Omental fat pad (tissue), 4 donors: ENCODE measurements around the gene IFITM5. TPM values are rescaled to one million over a fixed set of nuclear protein-coding genes. Genes with fewer than 3 reads are reported as not detected.

ENCODE experiments used
- ATAC-seq: fragments of 150-250 bp; one replicate; pipeline ENCODE4 v1.9.1; 2016; ENCODE audit warnings: mild to moderate bottlenecking, moderate library complexity; ENCODE audit not compliant: low FRiP score
- DNase-seq: peaks from one replicate; pipeline ENCODE4 v3.0.0-alpha.2; 2019; ENCODE audit warnings: low spot score
- total RNA-seq, 4 donors: library from RNA; depleted of rRNA; stranded (reverse); fragments of >200 nt; gene quantifications; one replicate each; pipeline ENCODE4 v1.1.0, GENCODE V29; 2016
- TF ChIP-seq, protein P1 (sequence below), 3 donors: fragments of 450-650 bp; IDR thresholded peaks; one replicate each; pipeline ENCODE4 v1.5.1; 2016 to 2017; ENCODE audit warnings: antibody characterized with exemption in 3 of 3, mild to moderate bottlenecking in 3 of 3, moderate library complexity in 2 of 3

The IFITM5 gene
- not detected for total RNA-seq

DNA sequence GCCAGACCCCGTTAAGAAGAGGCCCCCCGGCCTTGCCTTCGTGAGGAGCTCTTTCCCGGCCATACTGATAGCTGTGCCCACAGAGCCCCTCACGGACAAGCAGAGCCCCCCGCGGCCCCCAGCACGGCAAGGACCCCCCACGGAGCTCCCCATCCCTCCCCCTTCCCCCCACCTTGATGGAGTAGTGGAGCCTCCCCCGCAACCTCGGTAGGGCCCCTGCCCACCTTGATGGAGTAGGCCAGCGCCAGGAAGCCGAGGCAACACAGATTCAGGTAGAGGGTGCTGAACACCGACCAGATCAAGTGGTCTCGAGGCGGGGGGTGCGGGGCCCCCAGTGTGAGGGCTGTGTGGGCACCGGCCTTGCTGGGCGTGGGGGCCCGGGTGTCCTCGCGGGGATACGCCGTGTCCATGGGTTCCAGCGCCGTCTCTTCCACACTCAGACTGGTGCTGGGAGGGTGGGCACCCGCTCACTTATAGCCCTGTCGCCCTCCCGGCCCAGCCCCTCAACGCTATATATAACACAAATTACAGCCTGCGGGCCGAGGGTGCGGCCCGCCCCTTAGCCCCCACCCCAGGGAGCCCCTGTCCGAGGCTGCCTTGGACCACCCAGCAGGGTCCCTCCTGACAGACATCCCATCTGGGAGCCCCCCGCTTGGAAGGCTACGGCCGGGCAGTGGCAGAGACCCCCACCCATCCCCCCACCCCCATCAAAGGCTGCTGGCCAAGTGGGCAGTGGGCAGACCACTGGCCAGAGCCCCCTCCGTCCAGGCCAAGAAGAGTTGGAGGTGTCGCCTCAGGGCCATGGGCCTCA is at the start of gene IFITM5:
TSS of gene IFITM5 (minus strand) at position 446 of the 811 bp plus-strand sequence. CDS start at position 410, 36 bp downstream.
- TF ChIP-seq, protein P1, sequence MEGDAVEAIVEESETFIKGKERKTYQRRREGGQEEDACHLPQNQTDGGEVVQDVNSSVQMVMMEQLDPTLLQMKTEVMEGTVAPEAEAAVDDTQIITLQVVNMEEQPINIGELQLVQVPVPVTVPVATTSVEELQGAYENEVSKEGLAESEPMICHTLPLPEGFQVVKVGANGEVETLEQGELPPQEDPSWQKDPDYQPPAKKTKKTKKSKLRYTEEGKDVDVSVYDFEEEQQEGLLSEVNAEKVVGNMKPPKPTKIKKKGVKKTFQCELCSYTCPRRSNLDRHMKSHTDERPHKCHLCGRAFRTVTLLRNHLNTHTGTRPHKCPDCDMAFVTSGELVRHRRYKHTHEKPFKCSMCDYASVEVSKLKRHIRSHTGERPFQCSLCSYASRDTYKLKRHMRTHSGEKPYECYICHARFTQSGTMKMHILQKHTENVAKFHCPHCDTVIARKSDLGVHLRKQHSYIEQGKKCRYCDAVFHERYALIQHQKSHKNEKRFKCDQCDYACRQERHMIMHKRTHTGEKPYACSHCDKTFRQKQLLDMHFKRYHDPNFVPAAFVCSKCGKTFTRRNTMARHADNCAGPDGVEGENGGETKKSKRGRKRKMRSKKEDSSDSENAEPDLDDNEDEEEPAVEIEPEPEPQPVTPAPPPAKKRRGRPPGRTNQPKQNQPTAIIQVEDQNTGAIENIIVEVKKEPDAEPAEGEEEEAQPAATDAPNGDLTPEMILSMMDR (IDR thresholded peaks at IDR 0.05): no peak
- no peak for DNase-seq

DNA sequence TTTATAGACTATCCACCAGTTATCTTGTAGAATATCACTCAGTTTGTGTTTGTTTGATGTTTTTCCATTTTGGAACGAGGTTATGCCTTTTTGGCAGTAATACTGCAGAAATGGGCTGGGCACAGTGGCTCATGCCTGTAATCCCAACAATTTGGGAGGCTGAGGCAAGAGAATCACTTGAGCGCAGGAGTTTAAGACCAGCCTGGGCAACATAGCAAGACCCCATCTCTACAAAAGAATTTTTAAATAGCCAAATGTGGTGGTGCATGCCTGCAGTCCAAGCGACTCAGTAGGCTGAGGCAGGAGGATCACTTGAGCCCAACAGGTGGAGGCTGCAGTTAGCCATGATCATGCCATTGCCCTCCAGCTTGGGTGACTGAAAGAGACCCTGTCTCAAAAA is 47.2 kb upstream of the IFITM5 start:
- TF ChIP-seq, protein P1 (IDR thresholded peaks at IDR 0.05): no peak
- DNase-seq (no peak), ATAC-seq (no peak)

More for the DNA sequence above, at the start of gene IFITM5:
- ATAC-seq: no peak

DNA sequence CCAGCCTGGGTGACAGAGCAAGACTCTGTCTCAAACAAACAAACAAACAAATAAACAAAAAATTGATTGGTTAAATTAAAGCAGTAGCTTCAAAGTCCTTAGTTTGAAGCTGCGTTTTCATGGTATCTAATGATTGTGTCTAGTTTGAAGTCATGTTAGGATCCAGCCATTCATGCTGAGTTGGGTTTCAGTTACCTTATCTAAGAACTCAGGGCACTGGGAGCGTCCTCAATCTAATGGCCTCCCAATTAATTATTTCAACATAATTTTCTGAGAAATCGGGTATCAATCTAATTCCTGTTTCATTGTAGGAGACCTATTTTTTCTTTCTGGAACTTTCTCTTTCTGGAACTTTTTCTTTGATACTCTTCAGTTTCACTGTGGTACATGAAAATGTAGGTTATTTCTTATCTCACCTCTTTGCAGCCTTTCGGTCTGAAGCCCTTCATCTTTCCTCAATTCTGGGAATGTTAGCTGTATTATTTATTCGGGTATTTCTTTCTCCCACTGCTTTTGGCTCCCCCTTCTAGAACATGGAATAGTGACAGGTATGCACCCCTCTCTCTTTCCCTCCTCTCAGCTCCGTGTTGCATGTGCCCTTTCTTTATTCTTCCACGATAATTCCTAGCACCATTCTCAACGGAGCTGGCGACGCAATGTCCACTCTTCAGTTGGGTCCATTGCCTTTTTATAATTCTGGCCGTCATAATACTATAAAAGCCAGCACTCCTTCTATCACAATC is 45.7 kb upstream of the IFITM5 start:
- TF ChIP-seq, protein P1 (IDR thresholded peaks at IDR 0.05): no peak
- ATAC-seq: no peak
- DNase-seq: no peak

DNA sequence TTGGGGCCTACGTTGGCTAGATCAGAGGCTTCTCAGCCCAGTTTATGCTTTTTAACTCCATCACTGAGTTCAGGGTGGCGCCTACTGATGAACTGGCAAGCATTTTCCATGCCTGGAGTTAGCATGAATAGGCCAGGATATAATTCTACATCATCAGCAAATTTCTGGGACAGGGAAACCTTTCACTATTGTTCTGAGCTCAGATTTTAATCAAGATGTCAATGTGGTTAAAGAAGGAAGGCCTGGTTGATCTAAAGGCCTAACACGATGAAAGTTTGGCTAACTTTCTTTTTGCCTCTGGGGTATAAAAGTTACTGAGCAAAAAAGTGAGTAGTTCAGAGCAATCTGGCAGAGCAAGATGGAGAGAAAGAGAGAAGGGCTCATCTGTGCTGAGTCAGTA is 43.0 kb upstream of the IFITM5 start:
- ATAC-seq (no peak), DNase-seq (no peak)
- TF ChIP-seq, protein P1 (IDR thresholded peaks at IDR 0.05): no peak

GRCh38 chr11:340539-341512 is 41.5 kb upstream of the IFITM5 start:
- ATAC-seq: no peak
- TF ChIP-seq, protein P1 (IDR thresholded peaks at IDR 0.05): no peak
- no peak for DNase-seq

- no peak for ATAC-seq
- no peak for DNase-seq
- TF ChIP-seq, protein P1 (IDR thresholded peaks at IDR 0.05): no peak
Measured at GRCh38 chr11:339963-340362, 40.6 kb upstream of the IFITM5 start.
